HG03520 (cell line): Measurements from ENCODE around the gene SLC1A3.

Source experiments
- ATAC-seq: cut with Tn5 transposase; IDR thresholded peaks from one replicate; pipeline ENCODE4 v1.9.1; 2021; ENCODE audit warnings: mild to moderate bottlenecking, moderate library complexity; ENCODE audit not compliant: unreplicated experiment

SLC1A3 gene

DNA sequence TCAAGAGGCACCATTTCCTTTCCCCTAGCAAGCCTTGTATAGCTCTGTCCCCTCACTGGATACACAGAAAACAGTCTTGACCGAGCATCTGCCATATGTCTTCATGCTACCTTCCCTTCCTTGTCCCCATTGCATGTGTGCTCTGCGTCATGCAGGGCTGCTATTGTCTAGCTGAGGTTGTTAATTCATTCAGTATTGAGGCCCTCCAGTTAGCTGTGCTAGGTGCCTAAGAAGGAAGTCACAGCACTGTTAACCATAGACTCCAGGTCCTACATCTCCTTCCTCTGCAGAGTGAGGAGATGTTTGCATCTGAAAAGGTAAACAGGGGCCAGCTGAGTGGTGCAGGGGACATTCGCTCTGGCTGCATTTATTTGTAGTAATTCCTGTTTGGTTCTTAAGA is 48.2 kb downstream of the SLC1A3 start:
- ATAC-seq, result no peak

DNA sequence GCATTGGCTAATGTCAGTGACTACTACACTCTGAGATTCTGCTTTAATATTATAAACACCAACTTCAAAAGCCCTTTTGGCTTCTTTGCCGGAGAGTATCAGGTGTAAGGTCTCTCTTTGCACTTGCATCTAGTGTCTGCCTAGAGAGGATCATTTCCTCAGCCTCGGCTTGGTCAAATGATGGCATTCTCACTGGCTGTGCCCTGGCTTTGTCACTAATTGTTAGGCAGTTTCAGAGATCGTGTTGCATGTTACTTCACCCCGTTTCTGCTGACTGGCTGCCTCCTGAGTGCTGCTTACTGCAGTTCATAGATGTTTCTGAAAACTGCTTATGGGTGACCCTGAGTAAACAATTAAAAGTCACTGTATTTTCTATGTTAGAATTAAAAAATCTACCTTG is 48.8 kb downstream of the SLC1A3 start:
- ATAC-seq, result no peak

DNA sequence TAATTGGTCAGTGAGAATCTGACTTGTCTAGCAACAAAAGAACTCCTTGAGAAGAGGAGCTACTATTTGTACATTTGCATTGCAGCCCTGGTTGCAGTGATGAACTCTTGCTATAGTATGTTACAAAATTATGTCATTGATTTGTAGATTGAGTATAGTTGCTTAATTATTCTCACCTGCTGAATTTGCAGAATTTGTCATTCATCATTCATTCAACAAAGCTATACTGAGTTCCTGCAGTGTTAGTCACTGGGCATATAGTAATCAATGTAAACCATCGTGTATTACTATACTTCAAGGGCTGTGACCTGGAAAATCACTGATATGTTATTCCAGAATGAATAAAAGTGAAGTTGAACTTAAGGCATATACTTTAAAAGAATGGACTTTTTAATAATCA is 50.1 kb downstream of the SLC1A3 start:
- ATAC-seq, result no peak

DNA sequence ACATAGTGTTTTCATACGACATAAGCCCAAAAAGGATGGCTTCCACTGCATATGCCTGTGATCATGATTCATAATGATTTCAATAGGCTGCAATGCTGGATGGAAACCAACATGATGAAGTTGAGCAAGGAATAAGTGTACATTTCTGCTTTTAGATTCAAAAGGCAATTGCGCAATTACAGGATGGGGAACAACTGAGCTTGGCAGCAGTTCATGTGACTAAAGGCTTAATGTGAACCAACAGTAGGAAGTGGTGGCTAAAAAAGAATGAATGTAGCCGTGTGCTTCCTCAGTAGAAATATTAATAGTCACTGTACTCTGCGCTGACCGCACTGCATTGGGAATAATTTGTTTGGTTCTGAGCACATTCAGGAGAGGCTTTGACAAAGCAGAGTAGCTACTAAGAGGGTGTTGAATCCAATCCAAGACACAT is 51.2 kb downstream of the SLC1A3 start:
- ATAC-seq, result no peak

- ATAC-seq, result no peak
Measured at GRCh38 chr5:36658038-36658756, 51.8 kb downstream of the SLC1A3 start.

GRCh38 chr5:36659411-36659810 is 53.0 kb downstream of the SLC1A3 start:
- no peak for ATAC-seq

DNA sequence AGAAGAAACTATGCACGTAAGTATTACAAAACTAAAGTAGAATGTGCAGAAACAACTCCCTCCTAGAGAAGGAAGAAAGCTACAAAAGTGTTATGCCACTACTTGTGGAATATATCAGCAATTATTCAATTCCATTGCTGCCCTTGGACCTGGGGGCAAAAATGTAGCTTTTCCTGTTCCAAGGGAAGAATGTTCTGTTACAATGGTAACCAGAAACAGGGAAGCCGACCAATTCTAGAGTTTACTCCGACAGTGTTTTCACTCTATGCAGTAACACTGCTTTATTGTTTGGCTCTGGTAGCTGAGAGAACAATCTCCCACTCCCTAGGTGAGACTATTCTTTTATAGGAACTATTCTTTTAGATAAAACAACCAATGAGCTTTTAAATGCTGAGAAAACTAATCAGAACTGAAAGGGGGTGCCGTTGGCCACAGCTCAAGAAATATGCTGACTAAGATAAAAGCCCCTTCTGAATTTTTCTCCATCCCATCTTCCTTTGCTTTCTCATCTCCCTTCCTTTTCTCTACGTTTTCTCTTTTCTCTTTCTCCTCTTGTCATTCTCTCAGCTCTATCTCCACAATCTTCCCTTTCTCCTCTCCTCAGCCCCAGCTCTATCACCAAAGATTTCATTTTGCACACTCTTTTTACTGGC is 54.1 kb downstream of the SLC1A3 start:
- ATAC-seq, result no peak

DNA sequence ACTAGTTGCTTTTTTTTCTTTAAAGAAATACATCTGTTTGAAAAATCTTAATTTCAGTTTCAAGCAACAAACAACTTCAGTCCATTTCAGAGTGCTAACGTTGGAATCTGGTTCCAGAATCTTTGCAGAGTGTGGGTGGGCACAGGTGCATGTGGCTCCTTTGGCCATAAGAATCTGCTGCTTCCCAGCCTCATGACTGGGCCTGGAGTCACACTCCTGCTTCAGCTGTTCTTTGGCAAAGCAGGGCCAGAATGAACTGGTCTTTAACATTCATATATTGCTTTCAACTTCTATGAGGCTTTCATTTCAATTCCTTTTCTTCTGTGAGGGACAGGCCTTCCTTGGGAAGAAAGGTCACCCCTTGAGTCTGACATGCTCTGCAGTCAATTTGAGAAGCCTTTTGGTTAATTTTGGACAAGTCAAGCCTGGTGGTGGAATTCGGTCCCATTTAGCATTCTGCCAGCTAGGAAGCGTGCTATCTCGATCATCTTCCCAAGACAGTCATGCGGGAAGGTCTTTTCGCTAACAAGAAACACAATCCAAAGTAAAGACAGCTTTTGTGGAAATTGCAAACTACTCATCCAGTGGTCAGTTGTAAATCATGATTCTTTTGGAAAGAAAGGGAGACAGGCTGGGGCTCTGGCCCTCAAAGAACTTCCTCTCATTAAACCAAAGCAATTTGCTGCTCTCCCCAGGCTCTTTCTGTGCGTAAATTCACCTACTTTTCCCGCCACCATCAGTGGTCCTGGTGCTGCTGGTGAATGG is 55.2 kb downstream of the SLC1A3 start:
- ATAC-seq, result no peak

- no peak for ATAC-seq
Measured at GRCh38 chr5:36662291-36662851, 56.0 kb downstream of the SLC1A3 start.

- ATAC-seq, result no peak
Measured at GRCh38 chr5:36664766-36665165, 58.4 kb downstream of the SLC1A3 start.

DNA sequence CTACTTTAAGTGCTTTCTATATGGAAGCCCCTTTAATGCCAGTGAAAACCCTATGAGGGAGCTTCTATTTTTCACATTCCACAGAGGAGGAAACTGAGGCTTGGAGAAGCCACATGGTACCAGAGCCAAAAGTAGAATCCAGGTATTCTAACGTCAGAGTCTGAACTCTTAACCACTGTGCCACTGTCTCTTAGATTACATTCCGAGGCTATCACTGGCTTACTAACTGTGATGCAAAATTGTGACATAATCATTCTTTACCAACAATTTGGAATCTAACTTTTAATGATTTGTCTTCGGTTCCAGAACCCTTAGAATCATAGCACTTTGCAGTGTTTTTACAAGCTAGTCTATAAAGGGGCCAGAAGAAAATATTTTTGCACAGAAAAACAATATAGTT is 59.2 kb downstream of the SLC1A3 start:
- ATAC-seq, result no peak

DNA sequence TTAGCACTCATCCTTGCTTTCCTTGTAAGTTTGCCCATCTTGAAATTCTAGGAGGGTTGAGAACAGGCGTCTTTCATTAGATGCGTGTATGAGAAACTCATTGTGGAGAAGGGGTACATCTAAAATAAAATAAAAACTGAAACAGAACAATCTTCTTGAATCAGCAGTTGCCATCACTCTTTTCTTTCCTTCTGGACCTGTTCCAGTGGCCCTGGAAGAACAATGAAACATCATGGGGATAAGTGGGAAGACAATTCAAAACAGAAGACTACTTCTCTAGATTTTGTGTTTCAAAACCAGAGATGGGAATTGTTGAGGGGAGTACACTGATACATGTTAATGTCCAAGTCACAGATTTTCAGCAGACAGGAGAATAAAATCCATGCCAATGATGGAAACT is 59.9 kb downstream of the SLC1A3 start:
- ATAC-seq, result no peak

DNA sequence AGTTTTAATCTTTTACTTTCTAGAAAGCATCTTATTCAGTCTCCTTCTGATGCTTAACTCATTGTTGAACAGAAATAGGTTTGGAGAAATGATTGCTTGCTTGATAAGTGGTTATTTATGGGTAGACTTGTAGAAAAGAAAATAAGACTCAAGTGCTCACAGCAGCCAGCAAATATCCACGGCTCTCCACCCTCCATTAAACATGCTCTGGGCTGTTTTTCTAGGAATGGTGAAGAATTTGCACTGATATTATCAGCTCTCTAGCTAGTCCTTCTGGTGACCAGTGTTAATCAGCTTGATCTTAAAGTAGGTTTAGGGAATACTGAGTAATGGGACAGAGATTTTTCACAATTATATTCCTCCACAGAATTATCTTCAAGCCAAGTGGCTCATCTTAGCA is 60.6 kb downstream of the SLC1A3 start:
- no peak for ATAC-seq

DNA sequence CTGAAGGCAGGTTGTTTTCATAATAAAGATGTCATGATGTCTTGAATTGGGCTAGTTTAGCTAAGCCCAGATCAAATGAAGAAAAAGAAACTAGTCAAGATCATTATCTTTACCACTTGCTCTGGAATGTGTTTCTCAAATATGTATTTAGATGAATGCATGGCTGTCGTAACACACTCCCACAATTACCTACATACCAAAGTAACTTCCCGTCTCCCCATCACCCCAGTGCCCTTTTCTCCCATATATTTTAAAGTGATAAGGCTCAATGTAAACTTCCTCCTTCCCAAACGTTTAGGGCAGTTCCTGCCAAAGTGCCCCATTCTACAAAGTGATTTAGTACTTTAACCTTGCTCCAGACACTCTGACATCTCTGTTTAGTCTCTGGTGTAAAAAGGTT is 61.4 kb downstream of the SLC1A3 start:
- no peak for ATAC-seq

GRCh38 chr5:36669015-36669651 is 62.7 kb downstream of the SLC1A3 start:
- no peak for ATAC-seq

DNA sequence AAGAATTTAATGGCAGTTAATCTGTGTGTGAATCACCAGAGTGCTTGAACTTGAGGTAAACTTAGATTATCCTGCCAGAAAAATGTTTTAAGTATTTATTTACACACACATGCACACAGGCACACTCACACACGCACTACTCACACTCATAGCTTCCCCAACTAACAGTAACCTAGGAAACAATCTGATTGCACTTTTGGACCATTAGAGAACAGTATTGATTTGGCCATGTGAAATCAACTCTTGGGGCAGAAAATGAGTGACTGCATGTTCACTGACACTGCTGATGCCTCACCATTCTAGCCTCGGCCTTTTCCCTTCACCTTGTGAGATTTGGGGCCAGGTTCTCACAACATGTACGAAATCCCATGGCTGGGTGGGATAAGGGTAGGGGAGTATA is 64.1 kb downstream of the SLC1A3 start:
- no peak for ATAC-seq

DNA sequence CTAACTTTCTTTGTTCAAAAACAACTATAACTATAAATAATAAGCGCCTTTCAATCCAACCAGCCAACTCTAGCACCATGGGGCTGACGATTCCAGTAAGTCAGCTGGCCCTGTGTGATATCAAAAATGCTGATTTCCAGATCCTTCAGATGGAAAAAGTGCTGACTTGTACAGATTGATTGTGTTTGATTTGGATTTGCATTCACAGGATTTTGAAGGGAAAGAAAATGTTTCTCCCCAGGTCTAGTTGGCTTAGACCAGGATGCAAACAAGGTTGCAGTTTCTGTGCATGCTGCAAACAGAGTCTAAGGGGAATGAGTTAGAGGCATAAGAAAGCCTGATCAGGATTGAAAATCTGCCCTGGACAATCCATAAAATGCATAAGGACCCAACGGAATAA is 68.9 kb downstream of the SLC1A3 start:
- no peak for ATAC-seq

DNA sequence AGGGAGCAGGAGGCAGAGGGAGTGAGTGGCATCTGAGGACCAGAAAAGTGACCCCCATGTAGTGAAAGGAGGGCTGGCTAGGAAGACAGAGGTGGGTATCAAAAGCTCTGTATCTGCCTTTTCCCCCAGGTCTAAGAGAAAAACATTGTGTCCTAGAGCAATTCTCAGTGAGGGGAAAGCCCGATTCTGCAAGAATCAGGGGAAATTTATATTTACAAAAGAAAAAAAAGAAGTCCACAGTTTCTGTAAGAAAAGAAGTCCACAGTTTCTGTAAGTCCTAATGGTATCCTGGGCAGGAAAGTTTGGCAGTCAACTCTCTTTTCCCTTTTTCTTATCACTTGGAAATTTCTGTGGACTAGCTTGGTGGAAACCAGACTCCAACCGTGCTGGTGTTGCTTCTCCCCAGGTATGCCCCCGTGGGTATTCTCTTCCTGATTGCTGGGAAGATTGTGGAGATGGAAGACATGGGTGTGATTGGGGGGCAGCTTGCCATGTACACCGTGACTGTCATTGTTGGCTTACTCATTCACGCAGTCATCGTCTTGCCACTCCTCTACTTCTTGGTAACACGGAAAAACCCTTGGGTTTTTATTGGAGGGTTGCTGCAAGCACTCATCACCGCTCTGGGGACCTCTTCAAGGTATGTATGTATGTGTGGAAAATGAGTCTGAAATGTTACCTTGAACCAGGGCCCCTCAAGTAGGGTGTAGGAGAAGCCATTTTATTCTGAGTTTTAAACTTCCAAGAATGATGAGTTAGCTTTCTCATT is 73.0 kb downstream of the SLC1A3 start:
- no peak for ATAC-seq

- ATAC-seq, result no peak
Measured at GRCh38 chr5:36680066-36680465, 73.7 kb downstream of the SLC1A3 start.

DNA sequence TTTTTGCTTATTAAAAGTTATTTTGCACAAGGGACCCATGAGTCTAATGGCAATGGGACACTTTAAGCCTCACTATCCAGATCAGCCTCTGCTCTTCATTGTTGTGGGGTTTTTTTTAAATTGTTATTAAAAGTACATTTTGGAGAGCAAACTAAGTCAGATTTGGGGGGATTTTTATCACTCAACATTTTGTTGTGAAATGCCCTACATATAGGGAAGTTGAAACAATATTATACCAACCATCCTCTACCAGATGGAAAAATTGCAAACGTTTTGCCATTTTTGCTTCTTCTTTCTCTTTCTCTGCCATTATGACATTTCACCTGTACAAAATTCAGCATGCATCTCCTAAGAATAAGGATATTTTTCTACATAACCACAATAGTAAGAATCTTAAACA is 75.3 kb downstream of the SLC1A3 start:
- no peak for ATAC-seq
